ENCODE data around the gene THBS4. TPM values are rescaled to one million over a fixed set of nuclear protein-coding genes. Genes with fewer than 3 reads are reported as not detected.

THBS4 gene
- total and polyA plus RNA-seq, 9 of the 15 experiments (the other 6 are each of a cell fraction or from before 2014, with no cell fraction given): 0.07 to 0.08 TPM; not detected in 7

- TF ChIP-seq JUNB (CRISPR knock-in tag; conservative IDR thresholded peaks at IDR 0.05) (no peak), TCF7L2 (IDR thresholded peaks at IDR 0.05; ENCODE audit: low read depth, low read length) (no peak), ZFP36 (IDR thresholded peaks at IDR 0.05; ENCODE audit: low read depth, low read length, partially characterized antibody) (no peak), RAD21 (CRISPR knock-in tag; conservative IDR thresholded peaks at IDR 0.05 in 1 of 2, IDR thresholded peaks at IDR 0.05 in 1 of 2) (no peak), ZNF384 (IDR thresholded peaks at IDR 0.05; ENCODE audit: low read depth, low read length) (no peak)
- H3K4me3 ChIP-seq: no peak overlapping the region
- in situ Hi-C loops (cut with MboI): no loop called here
- 0% methylated on average over 2 of the region's 3 CpGs for WGBS (ENCODE audit: insufficient coverage, low coverage, missing lambda C conversion rate)
- H3K9ac ChIP-seq (ENCODE audit: insufficient read depth in 1 of 2, low read depth in 2 of 2, low read length in 2 of 2): no peak overlapping the region
- DNase-seq (ENCODE audit: extremely low read depth in 1 of 4, low spot score in 3 of 4): no peak
- POLR2A ChIA-PET: no interaction called here
- peaks cover 11 to 42% of the 10 kb centered on the region in 2 experiments for H3K27me3 ChIP-seq (ENCODE audit: control insufficient read depth in 2 of 2, insufficient read depth in 2 of 2, low read length in 2 of 2)
- no peaks in the 10 kb centered on the region for H3K4me1 ChIP-seq (replicated peaks in 1 of 2; ENCODE audit: control insufficient read depth in 2 of 2, insufficient read depth in 2 of 2, low read length in 2 of 2)
- H3K9me3 ChIP-seq (replicated peaks; ENCODE audit: control insufficient read depth, insufficient read depth, low read depth, low read length): no peaks in the 10 kb centered on the region
- H3K27ac ChIP-seq (ENCODE audit: extremely low read depth, low read depth, low read length): no peak overlapping the region
- CTCF ChIA-PET (ENCODE audit: low intra/inter-chr PET ratio): no interaction called here
- no peaks in the 10 kb centered on the region for H3K36me3 ChIP-seq (ENCODE audit: control insufficient read depth, insufficient read depth, low read length)
- ATAC-seq: no peak
- no peak for FAIRE-seq
- H3K9me1 ChIP-seq (ENCODE audit: control insufficient read depth, insufficient read depth, low read length): no peaks in the 10 kb centered on the region
- H3K79me2 ChIP-seq (ENCODE audit: control insufficient read depth, insufficient read depth, low read length): no peaks in the 10 kb centered on the region
- no peak overlapping the region for H2AFZ ChIP-seq (ENCODE audit: low read depth, low read length)
- intact Hi-C loops (cut with micrococcal nuclease): no loop called here
- H4K20me1 ChIP-seq (replicated peaks; ENCODE audit: control insufficient read depth, insufficient read depth, low read length): no peaks in the 10 kb centered on the region
- no TSS peak for BruUV-seq (replicated peaks)
- no peak overlapping the region for H3K4me2 ChIP-seq (ENCODE audit: insufficient read depth, low read length)
These were observed 34.8 kb downstream of the THBS4 start for GRCh38 chr5:80069918-80070318.

- Histone ChIP-seq H3K4me3 (no peak overlapping the region), H3K4me2 (ENCODE audit: insufficient read depth, low read length) (no peak overlapping the region), H3K9ac (ENCODE audit: insufficient read depth in 1 of 2, low read depth in 2 of 2, low read length in 2 of 2) (peak overlapping the region in 1 of 2 experiments; percentile 60; a peak in 1 of 4 replicates), H3K9me1 (ENCODE audit: control insufficient read depth, insufficient read depth, low read length) (no peaks in the 10 kb centered on the region), H3K27ac (ENCODE audit: extremely low read depth, low read depth, low read length) (no peak overlapping the region), H3K9me3 (replicated peaks; ENCODE audit: control insufficient read depth, insufficient read depth, low read depth, low read length) (no peaks in the 10 kb centered on the region), H3K4me1 (replicated peaks in 1 of 2; ENCODE audit: control insufficient read depth in 2 of 2, insufficient read depth in 2 of 2, low read length in 2 of 2) (no peaks in the 10 kb centered on the region), H3K36me3 (ENCODE audit: control insufficient read depth, insufficient read depth, low read length) (no peaks in the 10 kb centered on the region), H2AFZ (ENCODE audit: low read depth, low read length) (no peak overlapping the region), H4K20me1 (replicated peaks; ENCODE audit: control insufficient read depth, insufficient read depth, low read length) (no peaks in the 10 kb centered on the region), H3K27me3 (ENCODE audit: control insufficient read depth in 2 of 2, insufficient read depth in 2 of 2, low read length in 2 of 2) (peaks cover 8 to 42% of the 10 kb centered on the region in 2 experiments; a peak in 4 of 5 replicates), H3K79me2 (ENCODE audit: control insufficient read depth, insufficient read depth, low read length) (no peaks in the 10 kb centered on the region)
- WGBS (ENCODE audit: insufficient coverage, low coverage, missing lambda C conversion rate): 1% methylated on average over 9 of the region's 10 CpGs
- in situ Hi-C loops (cut with MboI) (no loop called here), intact Hi-C loops (cut with micrococcal nuclease) (no loop called here)
- no peak for ATAC-seq
- POLR2A ChIA-PET: no interaction called here
- CTCF ChIA-PET (ENCODE audit: low intra/inter-chr PET ratio): no interaction called here
- no peak for FAIRE-seq
- no TSS peak for BruUV-seq (replicated peaks)
- TF ChIP-seq GTF2F1 (IDR thresholded peaks at IDR 0.05; ENCODE audit: low read depth, low read length): no peak
- DNase-seq (ENCODE audit: extremely low read depth in 1 of 4, low spot score in 3 of 4): no peak
These were observed 35.3 kb downstream of the THBS4 start for GRCh38 chr5:80070338-80071056.
